Pancreas (tissue), 10 donors: ENCODE data around the gene CEP97. TPM values are rescaled to one million over a fixed set of nuclear protein-coding genes. Genes with fewer than 3 reads are reported as not detected.
A peak's percentile ranks its signal among the peaks of the same experiment; 100 is the strongest.

Experiments used
- ATAC-seq, 4 donors: fragments of 200-7000 bp; cut with Tn5 transposase; one replicate each; pipeline versions ENCODE4 v1.8.0 to v1.9.1; 2020; ENCODE audit warnings: mild to moderate bottlenecking in 4 of 4, moderate library complexity in 4 of 4
- DNase-seq, 6 donors: peaks; one replicate each; pipeline ENCODE4 v3.0.0-alpha.2; 2020
- FAIRE-seq: peaks from 2 replicates; lab custom pipeline; 2012; peaks lifted over from hg19 to GRCh38; lab: Jason Lieb, UNC
- H3K27ac ChIP-seq, 4 donors: fragments of 200-600 bp; sonication (generic); 1 replicate in 3 of 4; 2 replicates in 1 of 4; pipeline versions ENCODE4 v1.5.0 to v1.8.0; 2020
- H3K27me3 ChIP-seq, 4 donors: fragments of 200-600 bp; one replicate each; pipeline ENCODE4 v1.8.0; 2021
- H3K36me3 ChIP-seq, 3 donors: fragments of 200-600 bp; sonication (generic) in 1 of 3; one replicate each; pipeline versions ENCODE4 v1.5.0 to v1.8.0; 2020 to 2021
- H3K4me1 ChIP-seq, 3 donors: fragments of 200-600 bp; one replicate each; pipeline ENCODE4 v1.8.0; 2021
- H3K4me3 ChIP-seq, 4 donors: fragments of 200-600 bp; sonication (generic) in 2 of 4; one replicate each; pipeline versions ENCODE4 v1.5.0 to v1.8.0; 2020 to 2021
- H3K9me3 ChIP-seq, 4 donors: fragments of 200-600 bp; one replicate each; pipeline ENCODE4 v1.8.0; 2021
- CTCF ChIP-seq, 4 donors: fragments of 200-600 bp; sonication (generic) in 3 of 4; IDR thresholded peaks; one replicate each; pipeline versions ENCODE4 v1.5.0 to v1.8.0; 2021; ENCODE audit warnings: antibody characterized with exemption in 4 of 4
- WGBS, 2 donors: extraction: QIAGEN DNeasy Blood & Tissue Kit; methylation state at CpG; one replicate each; pipeline ENCODE4 v1.1.7; 2013; 5-methylcytosine and 5-hydroxymethylcytosine counted together
- intact Hi-C, 3 donors: fragments of 100-400 bp; cut with DNase I; formaldehyde crosslinking; loops; one replicate each; pipeline versions ENCODE4 v1.11.1 to v1.14.2; 2022
- polyA plus RNA-seq, 2 donors: library from polyadenylated mRNA; stranded (reverse); fragments of 200-250 nt; gene quantifications; one replicate each; pipeline ENCODE4 v1.2.3, GENCODE V29; 2013
- total RNA-seq, 6 donors: library from RNA; stranded (reverse); fragmentation: NEBNext Ultra II Directional in 4 of 6; extraction: Animal tissue kit (Norgen Biotek cat#: 25700) in 4 of 6; gene quantifications; one replicate each; pipeline versions ENCODE4 v1.2.1 to v1.2.4, GENCODE V29; 2021 to 2023
- donor health status: healthy with polysubstance abuse.
- donor health status: DM: no; HTN: no; CAD: no; lungs with moderate emphysema.
- donor health status: DM: no; HTN: no; CAD: no.
- donor health status: control.
- donor health status: control.
- donor health status: Bipolar disorder and iron deficiency.
- donor health status: DM: yes; HTN: yes; CAD: no.
- donor health status: DM: no; HTN: no; CAD: no.
- donor health status: DM: no; HTN: no; CAD: no.
- donor health status: DM: yes; HTN: yes; CAD: no.

The CEP97 gene
- total and polyA plus RNA-seq, 8 donors = 0.76 to 4.6 (median 2.0) TPM

GRCh38 chr3:101796077-101796680 is 71.8 kb downstream of the CEP97 start:
- no peak overlapping the region for H3K27ac ChIP-seq
- no peak for TF ChIP-seq CTCF (IDR thresholded peaks at IDR 0.05)
- intact Hi-C loops = no loop called here
- H3K4me3 ChIP-seq = no peak overlapping the region
- ATAC-seq = no peak
- no peaks in the 10 kb centered on the region for H3K36me3 ChIP-seq
- H3K27me3 ChIP-seq = no peaks in the 10 kb centered on the region
- H3K4me1 ChIP-seq = no peaks in the 10 kb centered on the region
- no peaks in the 10 kb centered on the region for H3K9me3 ChIP-seq
- no peak for FAIRE-seq
- 88 to 95% methylated on average over 3 of the region's 3 CpGs for WGBS, 2 donors
- no peak for DNase-seq

DNA sequence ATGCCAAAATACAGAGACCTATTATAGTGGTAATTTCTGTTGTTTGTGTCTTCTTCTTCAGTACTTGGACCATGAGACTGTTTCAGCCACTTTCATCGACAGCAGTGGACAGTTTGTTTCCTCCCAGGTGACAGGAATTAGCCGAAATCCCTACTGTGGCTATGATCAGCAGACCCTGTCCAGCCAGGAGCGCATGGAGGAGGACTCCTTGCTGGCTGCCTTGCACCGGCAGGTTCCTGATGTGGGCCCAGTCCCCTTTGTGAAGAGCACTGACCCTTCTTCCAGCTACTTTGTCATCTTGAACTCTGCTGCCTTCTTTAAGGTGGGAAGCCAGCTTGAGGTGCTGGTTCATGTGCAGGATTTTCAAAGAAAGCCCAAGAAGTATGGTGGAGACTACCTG is 76.8 kb downstream of the CEP97 start:
- H3K4me1 ChIP-seq = no peaks in the 10 kb centered on the region
- 89 to 95% methylated on average over 4 of the region's 4 CpGs for WGBS, 2 donors
- TF ChIP-seq CTCF (IDR thresholded peaks at IDR 0.05) = no peak
- H3K4me3 ChIP-seq = no peak overlapping the region
- ATAC-seq (no peak), FAIRE-seq (no peak), DNase-seq (no peak)
- H3K27ac ChIP-seq = no peak overlapping the region
- H3K9me3 ChIP-seq = no peaks in the 10 kb centered on the region
- H3K27me3 ChIP-seq = no peaks in the 10 kb centered on the region
- H3K36me3 ChIP-seq = no peaks in the 10 kb centered on the region
- intact Hi-C loops = loop anchor here in 1 of 3 donors (5.0 to 10.0 kb wide), 2 partner anchors 426 to 734 kb away; no protein-coding TSS in a partner anchor

DNA sequence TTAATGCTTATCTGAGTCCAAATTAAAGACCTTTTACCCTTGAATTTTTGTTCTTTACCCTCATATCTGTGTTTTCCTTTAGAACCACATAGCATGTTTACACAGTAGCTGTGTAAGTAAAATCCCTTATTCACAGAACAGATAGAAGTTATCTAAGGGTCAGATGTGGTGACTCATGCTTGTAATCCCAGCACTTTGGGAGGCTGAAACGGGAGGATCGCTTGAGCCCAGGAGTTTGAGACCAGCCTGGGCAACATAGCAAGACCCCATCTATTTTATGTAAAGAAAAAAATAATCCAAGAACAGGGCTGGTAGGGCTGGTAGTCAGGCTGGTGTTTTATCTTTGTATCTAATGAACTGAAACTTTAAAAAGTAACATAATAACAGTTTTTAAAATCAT is 77.8 kb downstream of the CEP97 start:
- intact Hi-C loops = loop anchor here in 1 of 3 donors (5.0 to 10.0 kb wide), 2 partner anchors 425 to 733 kb away; no protein-coding TSS in a partner anchor
- FAIRE-seq = no peak
- no peak overlapping the region for H3K4me3 ChIP-seq

DNA sequence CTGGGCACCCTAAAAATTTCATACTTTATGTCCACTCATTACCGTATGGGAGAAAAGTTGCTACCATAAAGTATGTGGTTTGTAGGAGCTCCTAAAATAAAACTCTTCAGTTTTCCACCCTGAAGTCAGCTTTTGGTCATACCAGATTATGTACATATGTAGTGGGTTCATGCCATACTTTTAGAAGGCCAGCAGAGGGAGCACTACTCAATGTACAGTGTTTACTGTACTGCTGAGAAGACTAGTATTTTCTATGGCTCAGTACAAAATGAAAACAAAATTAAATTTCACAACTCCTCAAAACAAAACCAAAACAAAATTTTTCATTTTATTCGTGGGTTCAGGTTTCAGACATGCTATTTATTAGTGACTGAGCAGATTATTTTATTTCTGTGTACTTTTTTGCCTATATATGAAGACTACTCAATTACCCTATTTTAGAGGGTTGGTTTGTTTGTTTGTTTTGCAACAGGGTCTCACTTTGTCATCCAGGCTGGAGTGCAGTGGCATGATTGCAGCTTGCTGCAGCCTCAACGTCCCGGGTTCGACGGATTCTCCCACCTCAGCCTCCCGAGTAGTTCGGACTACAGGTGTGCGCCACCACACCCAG is 78.9 kb downstream of the CEP97 start:
- ATAC-seq = peak; percentile 93 to 100 (median 98)
- intact Hi-C loops = loop anchor here in 1 of 3 donors (5.0 to 10.0 kb wide), 2 partner anchors 424 to 732 kb away; no protein-coding TSS in a partner anchor
- DNase-seq = peak in 3 of 6 donors; percentile 21 to 49 (median 49)
- H3K4me1 ChIP-seq = no peaks in the 10 kb centered on the region
- 63 to 72% methylated on average over 9 of the region's 9 CpGs for WGBS, 2 donors
- H3K9me3 ChIP-seq = no peaks in the 10 kb centered on the region
- H3K27ac ChIP-seq = no peak overlapping the region
- peak; percentile 62 to 86 (median 78) for TF ChIP-seq CTCF (IDR thresholded peaks at IDR 0.05)
- no peaks in the 10 kb centered on the region for H3K36me3 ChIP-seq
- H3K4me3 ChIP-seq = no peak overlapping the region
- no peaks in the 10 kb centered on the region for H3K27me3 ChIP-seq
- FAIRE-seq = peak; percentile 91

More for the DNA sequence above, 77.8 kb downstream of the CEP97 start:
- WGBS, 2 donors = 45 to 48% methylated on average over 2 of the region's 2 CpGs
- Histone ChIP-seq H3K27me3 (no peaks in the 10 kb centered on the region), H3K27ac (no peak overlapping the region), H3K4me1 (no peaks in the 10 kb centered on the region), H3K9me3 (no peaks in the 10 kb centered on the region), H3K36me3 (no peaks in the 10 kb centered on the region)
- no peak for TF ChIP-seq CTCF (IDR thresholded peaks at IDR 0.05)
- DNase-seq (no peak), ATAC-seq (no peak)

- Histone ChIP-seq H3K27me3 (no peaks in the 10 kb centered on the region), H3K9me3 (no peaks in the 10 kb centered on the region), H3K36me3 (no peaks in the 10 kb centered on the region), H3K4me1 (no peaks in the 10 kb centered on the region), H3K4me3 (no peak overlapping the region), H3K27ac (no peak overlapping the region)
- ATAC-seq = no peak
- TF ChIP-seq CTCF (IDR thresholded peaks at IDR 0.05) = no peak
- no peak for DNase-seq
- 78 to 85% methylated on average over 3 of the region's 3 CpGs for WGBS, 2 donors
- no peak for FAIRE-seq
- intact Hi-C loops = loop anchor here in 1 of 3 donors (5.0 to 10.0 kb wide), 2 partner anchors 423 to 731 kb away; no protein-coding TSS in a partner anchor
Observed at GRCh38 chr3:101803939-101804338, 79.5 kb downstream of the CEP97 start.
